Gastroesophageal sphincter (tissue), 4 donors: ENCODE results near the gene CRYBG1. TPM values are rescaled to one million over a fixed set of nuclear protein-coding genes. Genes with fewer than 3 reads are reported as not detected.

ENCODE experiments used
- ATAC-seq: fragments of 150-250 bp; one replicate; pipeline ENCODE4 v1.9.1; 2016; ENCODE audit warnings: mild to moderate bottlenecking, moderate library complexity
- H3K27ac ChIP-seq, 4 donors: fragments of 200-600 bp; sonication (generic) in 3 of 4; 1 replicate in 3 of 4; 2 replicates in 1 of 4; pipeline ENCODE4 v1.5.1; 2016 to 2019
- H3K27me3 ChIP-seq: fragments of 200-600 bp; sonication (generic); one replicate; pipeline ENCODE4 v1.5.1; 2019
- H3K36me3 ChIP-seq, 2 donors: fragments of 200-600 bp; sonication (generic); one replicate each; pipeline ENCODE4 v1.5.1; 2019; ENCODE audit warnings: control low read depth in 1 of 2
- H3K4me1 ChIP-seq, 3 donors: fragments of 200-600 bp; sonication (generic); 1 replicate in 2 of 3; 2 replicates in 1 of 3; pipeline ENCODE4 v1.5.1; 2016 to 2019; ENCODE audit warnings: control low read depth in 2 of 3
- H3K4me3 ChIP-seq, 2 donors: fragments of 200-600 bp; sonication (generic); one replicate each; pipeline ENCODE4 v1.5.1; 2019; ENCODE audit warnings: mild to moderate bottlenecking in 1 of 2, moderate library complexity in 1 of 2
- H3K9me3 ChIP-seq, 3 donors: fragments of 200-600 bp; sonication (generic); one replicate each; pipeline ENCODE4 v1.5.1; 2017 to 2019; ENCODE audit warnings: control low read depth in 2 of 3
- CTCF ChIP-seq, 4 experiments: fragments of 200-600 bp in 2 of 4; fragments of 450-650 bp in 2 of 4; sonication (generic) in 1 of 4; IDR thresholded peaks; one replicate each; pipeline ENCODE4 v1.5.1; 2017 to 2019; ENCODE audit warnings: antibody characterized with exemption in 4 of 4, mild to moderate bottlenecking in 2 of 4, moderate library complexity in 2 of 4
- EP300 ChIP-seq: sonication (generic); formaldehyde crosslinking; IDR thresholded peaks from one replicate; pipeline ENCODE4 v1.6.1; 2017; ENCODE audit warnings: antibody characterized with exemption, mild to moderate bottlenecking
- POLR2A ChIP-seq, 2 donors: fragments of 450-650 bp; IDR thresholded peaks; one replicate each; pipeline ENCODE4 v1.6.1; 2017; ENCODE audit warnings: antibody characterized with exemption in 2 of 2, mild to moderate bottlenecking in 2 of 2, moderate library complexity in 1 of 2
- POLR2AphosphoS5 ChIP-seq: sonication (generic); formaldehyde crosslinking; IDR thresholded peaks from one replicate; pipeline ENCODE4 v1.6.1; 2017; ENCODE audit warnings: antibody characterized with exemption
- WGBS, 2 donors: methylation state at CpG; one replicate each; pipeline ENCODE4 v1.1.5; 2018; ENCODE audit warnings: low coverage in 1 of 2; 5-methylcytosine and 5-hydroxymethylcytosine counted together
- total RNA-seq, 4 donors: library from RNA; depleted of rRNA; stranded (reverse); fragments of >200 nt; gene quantifications; one replicate each; pipeline ENCODE4 v1.1.0, GENCODE V29; 2016

CRYBG1 gene
- total RNA-seq, 4 donors from 2014 or later: 3.1 to 10.8 (median 4.1) TPM

GRCh38 chr6:106614166-106614565 is 253.6 kb downstream of the CRYBG1 start:
- WGBS, 2 donors: 45 to 75% methylated on average over 1 of the region's 1 CpG
- H3K9me3 ChIP-seq: no peaks in the 10 kb centered on the region
- peaks cover 0 to 49% of the 10 kb centered on the region in 2 donors for H3K36me3 ChIP-seq
- no peak for ATAC-seq
- H3K27me3 ChIP-seq: no peaks in the 10 kb centered on the region
- no peak overlapping the region for H3K4me3 ChIP-seq
- H3K4me1 ChIP-seq: no peaks in the 10 kb centered on the region
- no peak for TF ChIP-seq POLR2A (IDR thresholded peaks at IDR 0.05)
- TF ChIP-seq CTCF (IDR thresholded peaks at IDR 0.05): no peak
- TF ChIP-seq POLR2AphosphoS5: no peak
- no peak for TF ChIP-seq EP300
- no peak overlapping the region for H3K27ac ChIP-seq

GRCh38 chr6:106614592-106615257 is 254.2 kb downstream of the CRYBG1 start:
- H3K27ac ChIP-seq: no peak overlapping the region
- TF ChIP-seq POLR2A (IDR thresholded peaks at IDR 0.05) (no peak), CTCF (IDR thresholded peaks at IDR 0.05) (no peak), EP300 (no peak), POLR2AphosphoS5 (no peak)
- no peaks in the 10 kb centered on the region for H3K9me3 ChIP-seq
- no peak for ATAC-seq
- WGBS, 2 donors: 69 to 81% methylated on average over 3 of the region's 3 CpGs
- peaks cover 0 to 49% of the 10 kb centered on the region in 2 donors for H3K36me3 ChIP-seq
- H3K4me1 ChIP-seq: no peaks in the 10 kb centered on the region
- no peaks in the 10 kb centered on the region for H3K27me3 ChIP-seq
- H3K4me3 ChIP-seq: no peak overlapping the region

- H3K36me3 ChIP-seq: peaks cover 0 to 49% of the 10 kb centered on the region in 2 donors
- no peak for ATAC-seq
- H3K27me3 ChIP-seq: no peaks in the 10 kb centered on the region
- no peak overlapping the region for H3K27ac ChIP-seq
- no peak for TF ChIP-seq EP300
- TF ChIP-seq POLR2A (IDR thresholded peaks at IDR 0.05): no peak
- no peak for TF ChIP-seq POLR2AphosphoS5
- TF ChIP-seq CTCF (IDR thresholded peaks at IDR 0.05): no peak
- H3K4me3 ChIP-seq: no peak overlapping the region
- no peaks in the 10 kb centered on the region for H3K9me3 ChIP-seq
- no peaks in the 10 kb centered on the region for H3K4me1 ChIP-seq
Measured at GRCh38 chr6:106617302-106617701, 256.8 kb downstream of the CRYBG1 start.

- H3K27me3 ChIP-seq: no peaks in the 10 kb centered on the region
- H3K4me3 ChIP-seq: no peak overlapping the region
- WGBS, 2 donors: 76 to 94% methylated on average over 1 of the region's 1 CpG
- ATAC-seq: no peak
- no peak for TF ChIP-seq POLR2A (IDR thresholded peaks at IDR 0.05)
- no peak for TF ChIP-seq POLR2AphosphoS5
- TF ChIP-seq CTCF (IDR thresholded peaks at IDR 0.05): no peak
- no peak for TF ChIP-seq EP300
- no peaks in the 10 kb centered on the region for H3K4me1 ChIP-seq
- H3K36me3 ChIP-seq: peaks cover 0 to 50% of the 10 kb centered on the region in 2 donors
- no peaks in the 10 kb centered on the region for H3K9me3 ChIP-seq
- no peak overlapping the region for H3K27ac ChIP-seq
Measured at GRCh38 chr6:106617857-106618256, 257.3 kb downstream of the CRYBG1 start.

- Histone ChIP-seq H3K4me3 (no peak overlapping the region), H3K27ac (no peak overlapping the region), H3K36me3 (peaks cover 0 to 45% of the 10 kb centered on the region in 2 donors), H3K4me1 (no peaks in the 10 kb centered on the region), H3K27me3 (no peaks in the 10 kb centered on the region), H3K9me3 (no peaks in the 10 kb centered on the region)
- 65 to 95% methylated on average over 2 to 3 of the region's 3 CpGs for WGBS, 2 donors
- no peak for ATAC-seq
- no peak for TF ChIP-seq POLR2A (IDR thresholded peaks at IDR 0.05)
- no peak for TF ChIP-seq CTCF (IDR thresholded peaks at IDR 0.05)
Measured at GRCh38 chr6:106618324-106618723, 257.8 kb downstream of the CRYBG1 start.
